GM20431 (cell line): Measurements from ENCODE around the gene CNIH2.

Experiments
- in situ Hi-C: fragments of 300-500 bp; cut with MseI, MboI; formaldehyde crosslinking; loops from one replicate; pipeline ENCODE4 v1.15.0; 2020; ENCODE audit warnings: low sequenced_read_pairs; ENCODE audit not compliant: unreplicated experiment

Gene CNIH2

DNA sequence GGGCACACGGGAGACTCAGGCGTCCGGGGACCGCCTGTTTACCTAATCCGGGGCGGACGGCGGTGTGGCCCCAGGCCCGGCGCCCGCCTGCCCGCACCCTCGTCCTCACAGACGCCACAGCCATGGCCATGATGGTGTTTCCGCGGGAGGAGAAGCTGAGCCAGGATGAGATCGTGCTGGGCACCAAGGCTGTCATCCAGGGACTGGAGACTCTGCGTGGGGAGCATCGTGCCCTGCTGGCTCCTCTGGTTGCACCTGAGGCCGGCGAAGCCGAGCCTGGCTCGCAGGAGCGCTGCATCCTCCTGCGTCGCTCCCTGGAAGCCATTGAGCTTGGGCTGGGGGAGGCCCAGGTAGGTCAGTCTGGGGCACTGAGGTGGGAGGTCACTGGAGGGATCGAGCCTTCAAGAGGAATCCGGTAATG lies 19.5 kb upstream of the CNIH2 start:
- in situ Hi-C loops: no loop called here

DNA sequence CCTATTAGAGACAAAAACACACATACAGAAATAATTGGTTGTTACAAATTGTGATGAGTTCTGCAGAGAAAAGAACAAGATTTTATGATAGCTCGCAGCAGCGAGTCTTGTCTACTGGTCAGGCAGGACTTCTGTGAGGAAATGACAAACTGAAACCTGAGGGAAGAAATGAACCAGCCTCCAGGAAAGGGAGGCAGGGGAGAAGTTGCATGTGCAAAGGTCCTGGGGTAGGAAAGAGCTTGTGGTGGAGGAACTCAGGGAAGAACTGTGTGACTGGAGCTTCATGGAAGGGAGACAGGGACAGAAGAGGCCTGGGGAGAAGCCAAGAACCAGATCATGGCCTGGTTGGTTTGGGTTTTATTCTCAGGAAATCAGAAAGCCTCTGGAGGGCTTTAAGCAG lies 18.8 kb upstream of the CNIH2 start:
- in situ Hi-C loops: no loop called here

DNA sequence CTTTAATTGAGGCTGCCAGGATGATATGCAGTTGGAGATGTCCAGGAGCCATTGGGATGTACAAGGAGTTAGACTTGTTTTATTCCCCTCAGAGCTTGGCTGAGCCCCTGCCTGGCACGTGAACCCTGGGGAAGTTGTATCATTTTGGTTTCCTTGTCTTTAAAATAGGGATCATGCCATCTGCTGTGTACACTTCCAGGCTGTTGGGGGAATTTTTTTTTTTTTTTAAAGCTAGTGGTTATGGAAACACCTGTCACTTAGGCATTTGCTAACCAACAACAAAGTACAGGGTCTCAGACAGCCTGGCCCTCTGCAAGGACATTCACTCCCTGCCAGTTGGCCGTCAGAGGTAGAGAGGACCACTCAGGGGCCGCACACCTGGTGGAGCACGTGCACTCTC lies 18.0 kb upstream of the CNIH2 start:
- in situ Hi-C loops: no loop called here

DNA sequence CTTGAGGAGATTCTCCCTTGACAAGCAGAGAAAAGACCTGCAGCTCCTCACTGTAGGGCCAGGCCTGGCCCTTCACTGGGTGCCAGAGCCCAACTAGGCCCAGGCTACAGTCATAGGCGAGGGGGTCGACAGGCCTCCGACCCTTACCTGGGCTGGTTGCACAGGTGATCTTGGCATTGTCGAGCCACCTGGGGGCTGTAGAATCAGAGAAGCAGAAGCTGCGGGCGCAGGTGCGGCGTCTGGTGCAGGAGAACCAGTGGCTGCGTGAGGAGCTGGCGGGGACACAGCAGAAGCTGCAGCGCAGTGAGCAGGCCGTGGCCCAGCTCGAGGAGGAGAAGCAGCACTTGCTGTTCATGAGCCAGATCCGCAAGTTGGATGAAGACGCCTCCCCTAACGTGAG lies 16.4 kb upstream of the CNIH2 start:
- in situ Hi-C loops: no loop called here

DNA sequence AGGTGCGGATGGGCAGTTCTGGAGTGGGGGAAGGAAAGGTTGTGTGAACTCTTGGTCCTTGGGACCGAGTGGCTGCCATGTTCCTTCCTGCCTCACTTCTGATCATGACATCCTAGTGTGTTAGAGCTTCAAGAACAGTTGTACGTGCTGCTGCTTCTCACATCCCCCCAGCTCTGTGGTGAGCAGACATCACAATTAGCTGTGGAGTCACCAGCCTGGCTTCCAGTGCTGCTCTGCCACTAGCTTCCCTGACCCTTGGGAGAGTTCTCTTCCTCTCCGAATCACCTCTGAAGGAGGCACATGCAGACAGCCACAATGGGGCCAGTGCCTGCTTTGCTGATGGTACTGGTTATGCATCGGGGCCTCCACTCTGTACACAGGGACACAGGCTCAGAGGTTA lies 15.8 kb upstream of the CNIH2 start:
- in situ Hi-C loops: no loop called here

DNA sequence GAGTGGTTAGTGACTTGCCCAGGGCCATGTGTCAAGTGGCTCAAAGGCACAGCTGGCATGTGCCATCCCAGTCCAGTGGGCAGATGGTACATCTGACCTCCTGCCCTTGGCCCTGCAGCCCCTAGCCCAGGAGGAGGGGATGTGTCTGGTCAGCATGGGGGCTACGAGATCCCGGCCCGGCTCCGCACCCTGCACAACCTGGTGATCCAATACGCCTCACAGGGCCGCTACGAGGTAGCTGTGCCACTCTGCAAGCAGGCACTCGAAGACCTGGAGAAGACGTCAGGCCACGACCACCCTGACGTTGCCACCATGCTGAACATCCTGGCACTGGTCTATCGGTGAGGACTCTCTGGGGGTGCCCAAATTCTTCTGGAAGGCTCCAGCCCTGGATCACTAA lies 15.3 kb upstream of the CNIH2 start:
- in situ Hi-C loops: no loop called here

DNA sequence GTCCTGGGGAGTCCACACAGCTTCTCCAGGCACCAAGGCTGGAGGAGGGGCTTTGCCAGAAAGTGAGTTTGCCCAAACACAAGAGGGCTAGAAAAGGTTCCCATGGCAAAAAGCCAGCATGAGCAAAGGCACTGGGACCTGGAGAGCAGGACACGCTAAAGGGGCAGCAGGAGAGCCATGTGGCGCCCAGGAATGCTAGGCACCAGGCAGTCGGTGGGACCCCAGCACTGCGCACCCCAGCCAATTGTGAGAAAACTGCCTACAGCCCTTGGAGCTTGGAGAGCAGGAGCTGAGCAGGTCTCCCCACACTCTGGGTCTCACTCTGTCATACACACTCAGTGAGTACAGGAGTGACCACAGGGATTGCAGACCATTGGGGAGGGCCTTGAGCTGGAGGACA lies 14.7 kb upstream of the CNIH2 start:
- in situ Hi-C loops: no loop called here

DNA sequence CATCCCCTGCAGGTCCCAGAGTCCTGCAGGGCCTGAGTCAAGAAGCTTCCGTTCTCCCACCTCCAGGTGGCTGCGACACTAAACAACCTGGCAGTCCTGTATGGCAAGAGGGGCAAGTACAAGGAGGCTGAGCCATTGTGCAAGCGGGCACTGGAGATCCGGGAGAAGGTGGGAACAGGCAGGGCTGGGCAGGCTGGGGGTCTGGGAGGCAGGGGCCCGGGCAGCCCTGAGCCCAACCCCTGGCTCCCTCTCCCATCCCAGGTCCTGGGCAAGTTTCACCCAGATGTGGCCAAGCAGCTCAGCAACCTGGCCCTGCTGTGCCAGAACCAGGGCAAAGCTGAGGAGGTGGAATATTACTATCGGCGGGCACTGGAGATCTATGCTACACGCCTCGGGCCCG lies 14.2 kb upstream of the CNIH2 start:
- in situ Hi-C loops: no loop called here

DNA sequence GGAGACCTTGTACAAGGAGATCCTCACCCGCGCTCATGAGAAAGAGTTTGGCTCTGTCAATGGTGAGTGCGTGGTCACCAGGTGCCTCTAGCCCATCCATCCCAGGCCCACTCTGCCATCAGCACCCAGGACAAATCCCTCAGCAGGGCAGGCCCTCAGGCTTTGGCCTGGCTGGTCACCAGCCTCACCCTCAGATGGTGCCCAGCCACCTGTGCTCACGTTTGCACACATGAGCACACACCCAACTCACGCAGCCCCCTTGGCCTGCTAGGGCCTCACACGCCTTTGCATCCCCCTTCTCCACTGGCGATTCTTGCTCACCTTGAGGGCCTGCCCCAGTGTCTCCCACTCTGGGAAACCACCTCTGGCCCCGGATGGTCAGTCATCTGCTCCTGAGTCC lies 13.6 kb upstream of the CNIH2 start:
- in situ Hi-C loops: no loop called here

DNA sequence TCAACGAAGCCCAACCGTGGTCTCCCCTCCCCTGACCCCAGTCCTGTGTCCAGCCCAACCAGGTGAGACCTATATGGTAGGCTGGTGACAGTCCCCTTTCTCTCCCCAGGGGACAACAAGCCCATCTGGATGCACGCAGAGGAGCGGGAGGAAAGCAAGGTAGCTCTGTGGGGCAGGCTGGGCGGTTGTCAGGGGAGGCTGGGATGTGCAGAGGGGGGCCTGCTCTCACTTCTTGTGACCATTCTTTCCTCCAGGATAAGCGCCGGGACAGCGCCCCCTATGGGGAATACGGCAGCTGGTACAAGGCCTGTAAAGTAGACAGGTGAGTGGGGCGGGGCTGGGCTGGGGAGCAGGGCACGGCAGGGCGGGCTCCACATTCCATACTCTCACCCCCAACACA lies 13.1 kb upstream of the CNIH2 start:
- in situ Hi-C loops: no loop called here

DNA sequence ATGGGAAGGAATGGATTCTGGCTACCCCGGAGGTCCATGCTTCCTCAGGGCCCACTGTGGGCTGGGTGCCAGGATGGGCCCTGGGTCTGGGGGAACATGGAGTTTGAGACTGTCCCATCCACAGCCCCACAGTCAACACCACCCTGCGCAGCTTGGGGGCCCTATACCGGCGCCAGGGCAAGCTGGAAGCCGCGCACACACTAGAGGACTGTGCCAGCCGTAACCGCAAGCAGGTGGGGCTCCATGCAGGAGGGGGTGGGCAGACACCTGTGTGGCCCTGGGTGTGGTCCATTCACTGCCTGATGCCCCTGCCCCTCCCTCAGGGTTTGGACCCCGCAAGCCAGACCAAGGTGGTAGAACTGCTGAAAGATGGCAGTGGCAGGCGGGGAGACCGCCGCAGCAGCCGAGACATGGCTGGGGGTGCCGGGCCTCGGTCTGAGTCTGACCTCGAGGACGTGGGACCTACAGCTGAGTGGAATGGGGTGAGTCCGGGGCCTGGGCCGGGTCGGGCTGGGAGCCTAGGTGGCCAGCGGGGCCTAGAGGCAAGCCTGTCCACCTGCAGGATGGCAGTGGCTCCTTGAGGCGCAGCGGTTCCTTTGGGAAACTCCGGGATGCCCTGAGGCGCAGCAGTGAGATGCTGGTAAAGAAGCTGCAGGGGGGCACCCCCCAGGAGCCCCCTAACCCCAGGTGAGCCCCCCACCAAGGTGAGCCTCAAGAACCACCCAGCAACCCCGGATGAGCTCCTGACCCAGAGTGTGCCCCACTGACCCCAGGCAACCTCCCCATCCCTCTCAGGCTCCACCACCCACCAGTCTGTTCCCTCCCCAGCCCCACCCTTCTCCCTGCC lies 12.2 kb upstream of the CNIH2 start:
- in situ Hi-C loops: no loop called here

DNA sequence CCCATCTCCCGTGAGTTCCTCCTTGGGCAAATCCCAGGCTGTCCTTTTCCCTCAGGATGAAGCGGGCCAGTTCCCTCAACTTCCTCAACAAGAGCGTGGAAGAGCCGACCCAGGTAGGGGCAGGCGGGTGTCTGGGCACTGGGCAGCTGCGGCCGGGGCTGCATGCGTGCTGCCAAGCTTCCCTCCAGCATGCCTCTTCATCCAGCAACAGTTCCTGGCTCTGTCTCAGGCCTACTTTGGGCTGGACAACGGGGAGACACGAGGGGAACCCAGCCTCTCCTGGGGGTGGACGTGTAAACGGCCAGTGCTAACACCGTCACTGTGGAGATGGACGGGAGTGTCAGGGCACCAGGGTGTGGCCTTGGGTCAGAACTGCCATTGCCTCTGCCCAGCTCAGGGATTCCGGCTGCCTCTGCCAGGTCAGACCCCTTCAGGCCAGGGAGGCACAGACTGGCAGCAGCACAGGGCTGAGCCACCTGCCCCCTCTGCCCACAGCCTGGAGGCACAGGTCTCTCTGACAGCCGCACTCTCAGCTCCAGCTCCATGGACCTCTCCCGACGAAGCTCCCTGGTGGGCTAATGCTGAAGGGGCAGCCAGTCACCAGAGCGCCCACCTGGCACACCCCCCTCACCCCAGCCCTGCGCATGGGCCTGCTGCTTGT lies 11.5 kb upstream of the CNIH2 start:
- in situ Hi-C loops: no loop called here

DNA sequence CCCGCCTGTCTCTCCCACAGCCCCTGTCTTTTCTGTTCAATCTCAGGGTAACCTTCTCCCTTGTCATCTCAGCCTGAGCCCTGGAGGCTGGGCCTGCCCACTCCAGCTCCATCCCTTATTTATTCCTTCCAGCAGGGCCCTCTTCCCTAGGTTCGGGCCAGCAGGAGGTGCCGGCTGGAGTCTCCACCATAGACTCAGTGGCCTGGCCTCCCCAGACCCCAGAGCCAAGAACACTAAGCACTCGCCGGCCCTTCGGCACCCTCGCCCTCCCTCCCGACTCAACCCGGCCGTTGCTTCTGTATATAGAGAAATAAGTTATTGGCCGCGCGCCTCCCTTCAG lies 11.0 kb upstream of the CNIH2 start:
- in situ Hi-C loops: no loop called here

DNA sequence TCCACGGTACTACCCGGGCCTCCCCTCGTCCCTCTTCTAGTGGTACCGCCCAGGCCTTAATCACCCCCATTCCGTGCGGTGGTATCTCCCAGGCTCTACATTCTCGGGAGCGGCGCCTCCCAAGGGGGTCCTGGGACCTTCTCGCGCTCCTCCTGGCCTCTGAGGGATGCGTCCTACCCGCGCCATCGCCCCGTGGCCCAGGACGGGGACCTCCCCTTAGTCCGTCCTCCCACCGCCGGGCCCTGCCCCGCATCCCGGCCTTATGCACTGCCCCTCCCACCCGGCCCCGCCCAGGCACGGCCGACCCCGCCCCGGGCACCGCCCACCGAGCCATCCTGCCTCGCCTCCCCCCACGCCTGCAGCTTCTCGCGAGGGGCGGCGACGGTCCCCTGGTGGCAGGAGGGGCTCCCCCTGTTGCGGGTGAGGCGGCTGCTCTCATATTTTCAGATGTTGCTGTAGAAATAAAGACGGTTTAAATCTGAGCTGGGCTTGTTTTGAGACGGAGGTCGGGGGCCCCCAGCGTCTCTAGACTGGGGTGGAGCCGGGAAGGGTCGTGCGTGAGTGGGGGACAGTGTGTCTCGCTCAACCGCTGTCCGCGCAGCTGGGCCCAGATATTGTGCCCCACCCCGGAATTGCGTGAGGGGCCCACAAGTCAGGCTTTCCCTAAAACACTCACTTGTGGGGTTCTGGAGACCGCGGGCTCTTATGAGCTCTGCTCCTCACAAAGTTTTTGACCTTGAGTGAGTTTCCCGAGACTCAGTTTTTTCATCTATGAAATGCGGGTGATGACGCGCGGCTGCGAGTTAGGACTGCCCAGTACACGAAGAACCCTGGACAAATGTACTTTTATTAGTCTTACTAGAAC lies 10.4 kb upstream of the CNIH2 start:
- in situ Hi-C loops: no loop called here

DNA sequence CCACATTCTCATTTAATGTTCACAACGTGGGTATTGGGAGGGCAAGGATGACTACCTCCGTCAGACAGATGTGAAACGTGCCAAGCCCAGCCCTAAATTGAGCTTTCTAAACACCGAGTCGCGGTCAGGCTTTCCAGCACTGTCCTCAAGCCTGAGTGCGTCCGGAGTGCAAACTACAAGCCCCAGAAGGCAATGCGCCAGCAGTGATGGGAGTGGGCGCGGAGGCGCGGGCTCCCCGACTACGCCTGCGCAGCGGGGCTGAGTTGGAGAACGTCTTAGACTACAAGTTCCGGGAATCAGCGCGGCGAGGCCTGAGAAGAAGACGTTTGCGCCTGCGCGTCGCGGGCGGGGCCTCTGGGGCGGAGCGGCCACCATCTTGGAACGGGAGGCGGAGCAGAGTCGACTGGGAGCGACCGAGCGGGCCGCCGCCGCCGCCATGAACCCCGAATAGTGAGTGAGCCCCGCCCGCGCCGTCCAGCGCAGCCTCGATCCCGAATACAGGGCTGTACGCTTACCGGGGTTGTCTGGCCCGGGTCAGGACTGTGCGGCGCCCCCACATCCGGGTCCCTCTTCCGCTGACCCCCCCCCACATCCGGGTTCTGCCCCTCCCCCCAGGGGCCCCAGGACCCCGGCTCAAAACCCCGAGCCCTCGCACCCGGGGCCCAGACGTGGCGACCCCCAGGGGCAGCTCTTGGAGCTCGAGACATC lies 9.6 kb upstream of the CNIH2 start, which contains the start of gene RAB1B:
TSS of gene RAB1B (plus strand) at position 396 of the 708 bp plus-strand sequence. CDS start at position 437, 41 bp downstream.
- in situ Hi-C loops: no loop called here

DNA sequence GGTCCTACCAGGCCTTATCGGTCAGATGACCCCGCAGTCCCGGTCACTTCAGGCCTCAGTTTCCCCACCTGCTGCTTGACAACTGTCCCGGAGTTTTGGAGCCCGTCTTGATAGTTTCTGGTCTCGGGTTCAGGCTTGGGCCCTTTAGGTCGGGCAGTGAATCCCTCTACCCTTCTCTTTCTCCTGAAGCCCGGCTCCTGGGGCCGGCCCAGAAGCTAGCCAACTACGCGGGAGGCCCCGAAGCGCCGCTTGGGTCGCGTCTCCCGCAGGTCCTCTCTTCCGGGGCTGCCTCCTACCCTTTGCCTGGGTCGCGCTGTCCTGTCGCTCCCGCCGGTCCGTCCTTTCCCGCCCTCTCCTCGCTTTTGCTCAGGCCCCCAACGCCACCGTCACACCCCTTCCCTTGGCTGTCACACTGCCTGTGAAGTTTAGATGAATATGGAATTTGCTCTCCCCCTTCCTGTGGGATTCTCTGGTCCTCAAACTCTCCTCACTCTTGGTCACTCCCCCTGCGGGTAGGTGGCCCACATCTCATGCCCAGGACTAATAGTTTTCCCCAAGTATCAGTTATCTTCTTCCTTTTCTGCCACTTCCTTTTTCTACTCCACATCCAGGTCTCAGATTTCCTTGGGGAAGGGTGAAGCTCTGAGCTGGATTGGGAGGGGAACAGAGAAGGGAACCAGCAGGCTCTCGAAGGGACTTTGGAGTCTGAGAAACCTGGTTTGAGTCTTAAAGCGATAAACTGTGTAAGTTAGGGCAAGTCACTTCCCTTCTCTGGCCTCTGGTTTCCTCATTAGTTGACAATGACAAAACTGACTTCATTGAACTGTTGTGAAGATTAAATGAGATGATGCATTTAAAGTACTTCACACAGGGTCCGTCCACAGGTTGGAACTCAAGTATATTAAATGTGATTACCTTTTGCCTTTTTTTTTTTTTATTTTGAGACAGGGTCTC lies 8.7 kb upstream of the CNIH2 start:
- in situ Hi-C loops: no loop called here

DNA sequence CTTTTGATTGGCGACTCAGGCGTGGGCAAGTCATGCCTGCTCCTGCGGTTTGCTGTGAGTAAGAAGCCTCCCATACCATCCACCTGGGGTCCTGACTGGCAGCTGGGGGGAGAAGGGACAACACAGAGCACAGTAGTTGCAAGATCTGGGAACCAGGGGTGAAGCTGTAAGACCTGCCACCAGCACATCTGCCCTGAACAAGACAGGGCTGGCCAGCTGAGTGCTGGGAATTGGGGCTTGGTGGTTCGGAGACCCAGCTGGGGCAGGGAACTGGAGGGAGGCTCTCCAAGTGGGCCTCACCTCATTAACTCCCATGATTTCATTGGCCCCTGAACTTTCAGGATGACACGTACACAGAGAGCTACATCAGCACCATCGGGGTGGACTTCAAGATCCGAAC lies 6.2 kb upstream of the CNIH2 start:
- in situ Hi-C loops: no loop called here

DNA sequence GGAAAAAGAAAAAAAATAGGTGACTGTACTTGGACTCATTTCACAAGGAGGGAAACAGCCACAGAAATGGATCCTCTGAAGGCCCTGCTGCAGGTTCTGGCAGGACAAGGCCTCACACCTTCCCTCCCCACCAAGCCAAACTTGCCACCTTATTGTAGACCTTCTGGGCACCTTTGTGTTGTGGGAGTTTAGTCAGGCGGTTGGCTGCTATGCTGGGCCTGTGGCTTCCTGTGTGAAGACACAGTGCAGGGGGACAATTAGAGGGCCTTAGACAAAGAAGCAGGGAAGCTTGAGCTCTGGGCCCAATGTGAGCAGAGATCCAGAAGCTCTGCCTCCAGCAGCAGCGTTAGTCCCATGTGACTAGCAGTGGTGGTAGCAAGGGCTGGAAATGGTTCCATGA lies 5.4 kb upstream of the CNIH2 start:
- in situ Hi-C loops: no loop called here

DNA sequence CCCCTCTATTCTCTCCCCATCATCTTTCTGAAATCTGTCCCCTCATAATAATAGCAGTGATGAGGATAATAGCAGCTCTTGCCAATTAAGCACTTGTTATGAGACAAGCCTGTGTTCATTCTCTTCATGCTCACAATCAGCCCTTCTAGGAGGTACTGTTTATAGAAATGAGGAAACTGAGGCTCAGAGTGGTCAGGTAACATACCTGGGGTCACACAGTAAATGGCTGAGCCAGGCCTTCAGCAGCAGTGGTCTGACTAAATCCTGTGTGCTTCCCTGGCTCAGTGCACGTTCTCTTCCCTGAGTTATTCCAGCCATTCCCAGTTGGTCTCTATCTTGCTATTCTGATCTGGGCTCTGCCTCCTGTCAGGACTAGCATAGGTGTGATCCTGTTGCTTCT lies 3.8 kb upstream of the CNIH2 start:
- in situ Hi-C loops: no loop called here
